GM19043 (cell line): ENCODE measurements around the gene NCBP1.

ENCODE experiments used
- ATAC-seq: cut with Tn5 transposase; IDR thresholded peaks from one replicate; pipeline ENCODE4 v1.9.1; 2021; ENCODE audit warnings: low read depth; ENCODE audit not compliant: unreplicated experiment

The NCBP1 gene

GRCh38 chr9:97706246-97706645 lies 72.6 kb downstream of the NCBP1 start:
- no peak for ATAC-seq

DNA sequence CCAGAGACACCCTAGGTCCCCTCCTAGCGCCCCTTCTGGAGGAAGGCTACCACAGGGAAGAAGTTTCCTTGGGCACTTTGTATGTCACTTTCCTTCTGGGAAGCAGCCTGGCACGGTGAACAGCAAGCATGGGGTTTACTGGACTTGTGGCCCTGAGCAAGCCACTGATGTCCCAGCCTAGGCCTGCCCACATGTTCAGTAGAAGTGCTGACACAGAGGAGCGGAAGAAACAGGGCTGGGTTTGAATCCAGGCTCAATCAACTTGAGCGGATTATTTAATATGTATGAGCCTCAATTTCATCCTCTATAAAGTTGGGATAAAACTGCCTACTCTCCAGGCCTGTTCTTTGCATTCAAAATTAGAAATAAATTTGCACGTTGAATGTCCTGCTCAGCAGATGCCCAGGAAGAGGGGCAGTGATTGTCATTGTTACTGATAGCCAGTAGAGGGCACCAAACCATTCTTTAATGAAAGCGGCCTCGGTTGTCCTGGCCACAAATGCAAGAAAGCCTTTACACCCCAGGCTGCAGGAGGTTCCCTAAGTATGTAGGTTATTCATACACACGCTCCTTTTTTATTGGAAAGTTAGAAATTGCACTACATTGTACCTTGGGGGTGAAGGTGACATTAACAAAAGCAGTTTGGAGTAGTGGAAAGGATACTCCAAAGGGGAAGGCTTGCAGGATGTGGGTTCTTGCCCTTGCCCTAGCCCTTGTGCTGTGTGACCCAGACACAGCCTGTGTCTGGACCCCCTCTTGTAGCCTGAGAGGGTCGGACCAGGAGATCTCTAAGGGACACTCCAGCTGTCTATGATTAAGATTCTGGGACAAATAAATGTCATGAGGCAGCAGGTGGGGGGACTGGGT lies 77.0 kb downstream of the NCBP1 start:
- ATAC-seq = peak; percentile 57

GRCh38 chr9:97711223-97711626 lies 77.6 kb downstream of the NCBP1 start:
- no peak for ATAC-seq

DNA sequence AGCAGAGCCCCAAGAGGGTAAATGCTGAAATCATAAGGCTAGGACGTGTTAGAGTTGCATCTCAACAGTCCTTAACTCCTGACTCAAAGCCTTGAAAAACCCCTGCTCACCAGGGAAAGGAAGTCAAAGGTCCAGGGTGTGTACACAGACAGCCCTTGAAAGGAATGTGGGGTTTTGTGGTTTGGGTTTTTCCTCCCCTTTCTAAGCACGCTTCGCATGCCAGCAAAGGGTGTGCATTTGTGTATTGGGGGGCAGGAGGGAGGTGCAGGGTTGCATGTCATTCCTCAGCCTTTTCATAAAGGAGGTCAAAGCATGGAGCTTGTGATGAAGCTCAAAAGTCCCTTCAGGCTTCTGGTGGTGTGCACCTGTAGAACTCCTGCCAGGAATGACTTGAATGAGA lies 80.8 kb downstream of the NCBP1 start:
- no peak for ATAC-seq

DNA sequence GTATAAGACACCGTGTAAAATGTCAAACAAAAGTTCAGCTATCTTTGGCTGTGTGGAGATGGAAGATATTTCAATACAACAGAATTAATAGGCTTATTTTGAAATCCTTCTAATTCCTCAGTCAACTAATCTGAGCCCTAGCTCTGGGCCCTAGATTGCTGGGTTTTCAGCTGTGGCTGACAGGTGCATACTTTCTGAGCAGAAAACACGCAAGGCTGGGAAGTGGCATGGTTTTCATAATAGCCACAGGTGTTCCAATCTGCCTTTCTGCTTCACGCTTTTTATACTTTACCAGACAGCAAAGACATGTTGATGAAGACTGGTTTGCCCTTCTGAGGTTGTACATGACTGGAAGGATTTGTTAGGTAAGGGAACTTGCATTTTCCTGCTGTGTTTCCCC lies 84.2 kb downstream of the NCBP1 start:
- ATAC-seq = no peak

DNA sequence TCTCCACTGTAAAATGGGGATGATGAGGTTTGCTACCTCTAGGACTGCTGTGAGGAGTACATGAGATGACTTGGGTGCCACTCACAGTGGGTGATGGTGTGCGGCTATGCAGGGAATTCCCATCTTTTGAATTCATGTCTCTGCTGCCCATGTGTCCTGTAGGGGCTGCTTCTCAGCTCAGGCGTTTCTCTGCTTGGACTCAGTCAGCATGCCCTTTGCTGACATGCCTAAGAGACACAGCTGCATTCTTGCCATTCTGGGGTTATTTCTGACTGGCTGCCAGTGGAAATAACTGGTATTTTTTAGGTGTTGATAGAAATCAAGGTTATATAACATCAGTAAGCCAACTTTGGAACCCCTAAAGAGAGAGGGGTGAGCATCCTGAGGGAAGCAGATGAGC lies 87.8 kb downstream of the NCBP1 start:
- ATAC-seq = no peak

GRCh38 chr9:97722331-97722730 lies 88.7 kb downstream of the NCBP1 start:
- no peak for ATAC-seq
